SH-SY5Y (cell line): ENCODE data around the gene PPP1R15B.

ENCODE experiments used
- GATA2 ChIP-seq: IDR thresholded peaks from 2 replicates; pipeline ENCODE4 v1.6.1; 2011; ENCODE audit warnings: mild to moderate bottlenecking, low read depth, low read length
- GATA3 ChIP-seq: IDR thresholded peaks from 2 replicates; pipeline ENCODE4 v1.6.1; 2011; ENCODE audit warnings: low read depth, mild to moderate bottlenecking, low read length, moderate library complexity

DNA sequence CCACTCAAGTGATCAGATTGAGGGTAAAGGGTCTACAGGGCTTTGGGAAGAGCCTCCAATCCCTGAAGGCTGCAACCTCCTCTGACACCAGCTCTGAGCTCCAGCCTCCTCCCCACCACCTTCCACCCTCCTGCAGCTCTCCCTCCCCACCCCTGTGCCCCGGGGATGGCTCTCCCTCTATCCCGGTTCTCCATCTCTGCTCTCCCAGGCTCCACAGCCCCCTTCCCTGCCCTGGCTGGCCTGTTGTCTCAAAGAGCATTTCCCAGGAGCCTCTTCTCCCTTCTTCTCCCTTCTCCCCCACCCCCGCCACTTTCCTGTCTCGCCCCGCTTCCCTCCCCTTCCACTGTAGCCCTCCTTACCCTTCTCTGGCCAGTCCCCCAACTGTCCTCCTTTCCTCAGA is 53.0 kb downstream of the PPP1R15B start:
- TF ChIP-seq GATA2 = peak; percentile 61
- TF ChIP-seq GATA3 = no peak
